Immature natural killer cell (primary cell): ENCODE measurements around the gene ANKRD36C. TPM values are rescaled to one million over a fixed set of nuclear protein-coding genes. Genes with fewer than 3 reads are reported as not detected.
"Not testable (repeated sequence)": the region's sequence is repeated elsewhere in the genome, so short reads cannot be mapped to it uniquely, and the experiment has no call there.

Source experiments
- DNase-seq, 3 donors: peaks; one replicate each; pipeline ENCODE4 v3.0.0; 2022; ENCODE audit warnings: mixed read lengths in 1 of 3
- H3K27ac Mint-ChIP-seq, 6 donors: one replicate each; pipeline ENCODE4 v1.8.0; 2020; ENCODE audit warnings: mixed read lengths in 6 of 6, mild to moderate bottlenecking in 5 of 6, inconsistent platforms in 4 of 6, moderate library complexity in 3 of 6
- H3K27me3 Mint-ChIP-seq, 3 donors: one replicate each; pipeline ENCODE4 v1.8.0; 2020 to 2021; ENCODE audit warnings: low read depth in 3 of 3, mild to moderate bottlenecking in 3 of 3, mixed read lengths in 3 of 3, moderate library complexity in 3 of 3, inconsistent platforms in 1 of 3
- H3K36me3 Mint-ChIP-seq, 3 donors: one replicate each; pipeline ENCODE4 v1.8.0; 2020; ENCODE audit warnings: mixed read lengths in 3 of 3, inconsistent platforms in 2 of 3, mild to moderate bottlenecking in 2 of 3
- H3K4me1 Mint-ChIP-seq, 2 donors: one replicate each; pipeline ENCODE4 v1.8.0; 2020; ENCODE audit warnings: inconsistent platforms in 2 of 2, mild to moderate bottlenecking in 2 of 2, mixed read lengths in 2 of 2, moderate library complexity in 1 of 2
- H3K4me3 Mint-ChIP-seq, 5 donors: one replicate each; pipeline ENCODE4 v1.8.0; 2020; ENCODE audit warnings: mild to moderate bottlenecking in 5 of 5, mixed read lengths in 5 of 5, inconsistent platforms in 3 of 5, moderate library complexity in 3 of 5
- H3K9me3 Mint-ChIP-seq, 6 donors: one replicate each; pipeline ENCODE4 v1.8.0; 2020; ENCODE audit warnings: mild to moderate bottlenecking in 6 of 6, mixed read lengths in 6 of 6, inconsistent platforms in 4 of 6, moderate library complexity in 3 of 6
- polyA plus RNA-seq, 3 donors: library from polyadenylated mRNA; unstranded; fragments of 300-500 nt; fragmentation: Illumina TruSeq; gene quantifications; one replicate each; pipeline ENCODE4 v1.2.3, GENCODE V29; 2021

The ANKRD36C gene
- polyA plus RNA-seq, 3 donors from 2014 or later, result 14.2 to 26.0 TPM; not detected in 1

GRCh38 chr2:95799892-95800291 lies 191.7 kb downstream of the ANKRD36C start:
- peaks cover 11 to 13% (median 12%) of the 10 kb centered on the region in 3 donors for H3K36me3 Mint-ChIP-seq
- H3K27ac Mint-ChIP-seq, result no peak overlapping the region
- H3K4me1 Mint-ChIP-seq, result no peaks in the 10 kb centered on the region
- H3K9me3 Mint-ChIP-seq, result peaks cover 16 to 33% (median 25%) of the 10 kb centered on the region in 6 donors
- no peak for DNase-seq
- H3K27me3 Mint-ChIP-seq, result no peaks in the 10 kb centered on the region
- no peak overlapping the region for H3K4me3 Mint-ChIP-seq

- H3K27me3 Mint-ChIP-seq, H3K4me3 Mint-ChIP-seq, H3K36me3 Mint-ChIP-seq, H3K27ac Mint-ChIP-seq, H3K4me1 Mint-ChIP-seq, DNase-seq: not testable (repeated sequence)
- H3K9me3 Mint-ChIP-seq, result peaks cover 15 to 27% (median 20%) of the 10 kb centered on the region in 6 donors
Measured at GRCh38 chr2:95799147-95799889, 192.3 kb downstream of the ANKRD36C start.

GRCh38 chr2:95796249-95797099 lies 195.2 kb downstream of the ANKRD36C start:
- peaks cover 7 to 13% (median 10%) of the 10 kb centered on the region in 6 donors for H3K9me3 Mint-ChIP-seq
- H3K27me3 Mint-ChIP-seq, H3K4me1 Mint-ChIP-seq, H3K36me3 Mint-ChIP-seq, DNase-seq, H3K4me3 Mint-ChIP-seq, H3K27ac Mint-ChIP-seq: not testable (repeated sequence)

GRCh38 chr2:95793970-95794369 lies 197.7 kb downstream of the ANKRD36C start:
- not testable (repeated sequence) for H3K4me1 Mint-ChIP-seq, H3K27me3 Mint-ChIP-seq, H3K4me3 Mint-ChIP-seq

GRCh38 chr2:95790180-95790579 lies 201.4 kb downstream of the ANKRD36C start:
- H3K9me3 Mint-ChIP-seq, H3K27me3 Mint-ChIP-seq, H3K36me3 Mint-ChIP-seq, DNase-seq, H3K27ac Mint-ChIP-seq, H3K4me1 Mint-ChIP-seq, H3K4me3 Mint-ChIP-seq: not testable (repeated sequence)

More at GRCh38 chr2:95793970-95794369, 197.7 kb downstream of the ANKRD36C start:
- not testable (repeated sequence) for DNase-seq, H3K9me3 Mint-ChIP-seq, H3K27ac Mint-ChIP-seq, H3K36me3 Mint-ChIP-seq

GRCh38 chr2:95789385-95789784 lies 202.2 kb downstream of the ANKRD36C start:
- H3K4me1 Mint-ChIP-seq, H3K4me3 Mint-ChIP-seq, DNase-seq, H3K27ac Mint-ChIP-seq, H3K9me3 Mint-ChIP-seq, H3K36me3 Mint-ChIP-seq, H3K27me3 Mint-ChIP-seq: not testable (repeated sequence)

GRCh38 chr2:95788642-95789041 lies 203.0 kb downstream of the ANKRD36C start:
- not testable (repeated sequence) for H3K27me3 Mint-ChIP-seq, H3K4me3 Mint-ChIP-seq, H3K36me3 Mint-ChIP-seq, H3K4me1 Mint-ChIP-seq, H3K27ac Mint-ChIP-seq, DNase-seq, H3K9me3 Mint-ChIP-seq

Other genes with a start within 250 kb of the ANKRD36C start
- 10 to 100 TPM in 1 of 3 donors, 1 to 10 TPM in 2; 4.2 to 11.3 (median 6.8) TPM for gene GPAT2, start 43.1 kb upstream of the ANKRD36C start, polyA plus RNA-seq
- under 1 TPM in 1 of 3 donors, not detected in 2; 0.83 TPM for gene ADRA2B, start 124.7 kb upstream of the ANKRD36C start, polyA plus RNA-seq
- not detected for gene ASTL, start 146.7 kb upstream of the ANKRD36C start, polyA plus RNA-seq
- gene DUSP2, start 153.6 kb upstream of the ANKRD36C start, polyA plus RNA-seq, result 100 to 1,000 TPM; 272 to 875 (median 555) TPM
- gene STARD7, start 217.0 kb upstream of the ANKRD36C start, polyA plus RNA-seq, result 100 to 1,000 TPM; 161 to 252 (median 173) TPM